Natural killer cell (primary cell): Measurements from ENCODE around the gene TEAD3. TPM values are rescaled to one million over a fixed set of nuclear protein-coding genes. Genes with fewer than 3 reads are reported as not detected.

Experiments
- ATAC-seq, 3 donors: fragments of 150-1000 bp in 2 of 3; fragments of 200-7000 bp in 1 of 3; cut with Tn5 transposase; 1 replicate in 1 of 3; 2 replicates in 2 of 3; pipeline ENCODE4 v1.10.0; 2021; ENCODE audit warnings: mild to moderate bottlenecking in 2 of 3, moderate library complexity in 2 of 3
- DNase-seq, 2 donors: peaks; one replicate each; pipeline versions ENCODE4 v3.0.0 to v3.0.0-alpha.2; 2013 to 2021; ENCODE audit warnings: mixed read lengths in 1 of 2
- H3K27ac ChIP-seq: one replicate; pipeline ENCODE4 v1.5.1; 2013; ENCODE audit warnings: mild to moderate bottlenecking, low read length
- H3K27me3 ChIP-seq: one replicate; pipeline ENCODE4 v1.6.1; 2013; ENCODE audit warnings: low read length; ENCODE audit not compliant: control insufficient read depth, insufficient read depth
- H3K36me3 ChIP-seq: one replicate; pipeline ENCODE4 v1.6.1; 2013; ENCODE audit warnings: low read length; ENCODE audit not compliant: control insufficient read depth, insufficient read depth
- H3K4me1 ChIP-seq: one replicate; pipeline ENCODE4 v1.6.1; 2013; ENCODE audit warnings: low read length; ENCODE audit not compliant: control insufficient read depth, insufficient read depth
- H3K4me3 ChIP-seq: one replicate; pipeline ENCODE4 v1.5.1; 2013; ENCODE audit warnings: low read length
- H3K9me3 ChIP-seq: one replicate; pipeline ENCODE4 v1.6.1; 2013; ENCODE audit warnings: low read length; ENCODE audit not compliant: control insufficient read depth, insufficient read depth
- H3K27ac Mint-ChIP-seq, 2 donors: one replicate each; pipeline ENCODE4 v1.8.0; 2022; ENCODE audit warnings: mild to moderate bottlenecking in 2 of 2, mixed read lengths in 2 of 2, moderate library complexity in 1 of 2
- H3K27me3 Mint-ChIP-seq, 2 donors: one replicate each; pipeline ENCODE4 v1.8.0; 2022; ENCODE audit warnings: low read depth in 2 of 2, mixed read lengths in 2 of 2
- H3K36me3 Mint-ChIP-seq: one replicate; pipeline ENCODE4 v1.8.0; 2022; ENCODE audit warnings: mixed read lengths
- H3K4me1 Mint-ChIP-seq, 2 donors: one replicate each; pipeline ENCODE4 v1.8.0; 2022; ENCODE audit warnings: mixed read lengths in 2 of 2
- H3K4me3 Mint-ChIP-seq: one replicate; pipeline ENCODE4 v1.8.0; 2022; ENCODE audit warnings: mild to moderate bottlenecking, moderate library complexity, mixed read lengths
- H3K9me3 Mint-ChIP-seq, 2 donors: one replicate each; pipeline ENCODE4 v1.8.0; 2022; ENCODE audit warnings: mixed read lengths in 2 of 2
- WGBS: methylation state at CpG from one replicate; pipeline ENCODE4 v1.1.7; 2013; ENCODE audit warnings: missing lambda C conversion rate; ENCODE audit not compliant: insufficient coverage; 5-methylcytosine and 5-hydroxymethylcytosine counted together
- intact Hi-C: fragments of 100-400 bp; cut with micrococcal nuclease; formaldehyde crosslinking; loops from one replicate; pipeline ENCODE4 v1.14.2; 2022
- total RNA-seq, 4 donors: library from RNA; stranded (reverse); fragments of 120-200 nt in 1 of 4; gene quantifications; one replicate each; pipeline versions ENCODE4 v1.2.3 to v1.2.4, GENCODE V29; 2013 to 2022
- TF ChIP-seq, protein P1 (sequence below): fragments of 200-600 bp; IDR thresholded peaks from one replicate; pipeline ENCODE4 v1.8.0; 2022; ENCODE audit warnings: antibody characterized with exemption

TEAD3 gene
- total RNA-seq, 3 donors from 2014 or later (not counting 1 experiment from before 2014, with no cell fraction given) = 0.39 TPM; not detected in 2

DNA sequence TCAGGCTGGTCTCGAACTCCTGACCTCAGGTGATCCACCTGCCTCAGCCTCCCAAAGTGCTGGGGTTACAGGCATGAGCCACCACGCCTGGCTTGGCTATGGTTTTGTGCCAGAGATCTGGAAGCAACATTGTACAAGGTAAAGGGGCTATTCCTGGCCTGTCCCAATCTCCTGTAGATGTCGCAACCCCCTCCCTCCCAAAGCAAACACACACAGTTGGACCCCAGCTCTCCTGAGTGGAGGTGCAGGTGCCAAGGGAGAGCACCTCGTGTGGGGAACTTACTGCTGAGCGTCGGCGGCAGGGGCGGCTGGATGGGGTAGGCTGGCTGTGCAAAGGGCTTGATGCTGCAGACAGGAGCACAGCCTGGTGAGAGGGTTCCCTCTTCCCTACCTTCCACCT is 19.9 kb downstream of the TEAD3 start:
- Histone ChIP-seq H3K4me1 (no peaks in the 10 kb centered on the region), H3K27me3 (no peaks in the 10 kb centered on the region), H3K27ac (no peak overlapping the region), H3K4me3 (no peak overlapping the region), H3K36me3 (peaks cover 17% of the 10 kb centered on the region), H3K9me3 (no peaks in the 10 kb centered on the region)
- TF ChIP-seq, protein P1, sequence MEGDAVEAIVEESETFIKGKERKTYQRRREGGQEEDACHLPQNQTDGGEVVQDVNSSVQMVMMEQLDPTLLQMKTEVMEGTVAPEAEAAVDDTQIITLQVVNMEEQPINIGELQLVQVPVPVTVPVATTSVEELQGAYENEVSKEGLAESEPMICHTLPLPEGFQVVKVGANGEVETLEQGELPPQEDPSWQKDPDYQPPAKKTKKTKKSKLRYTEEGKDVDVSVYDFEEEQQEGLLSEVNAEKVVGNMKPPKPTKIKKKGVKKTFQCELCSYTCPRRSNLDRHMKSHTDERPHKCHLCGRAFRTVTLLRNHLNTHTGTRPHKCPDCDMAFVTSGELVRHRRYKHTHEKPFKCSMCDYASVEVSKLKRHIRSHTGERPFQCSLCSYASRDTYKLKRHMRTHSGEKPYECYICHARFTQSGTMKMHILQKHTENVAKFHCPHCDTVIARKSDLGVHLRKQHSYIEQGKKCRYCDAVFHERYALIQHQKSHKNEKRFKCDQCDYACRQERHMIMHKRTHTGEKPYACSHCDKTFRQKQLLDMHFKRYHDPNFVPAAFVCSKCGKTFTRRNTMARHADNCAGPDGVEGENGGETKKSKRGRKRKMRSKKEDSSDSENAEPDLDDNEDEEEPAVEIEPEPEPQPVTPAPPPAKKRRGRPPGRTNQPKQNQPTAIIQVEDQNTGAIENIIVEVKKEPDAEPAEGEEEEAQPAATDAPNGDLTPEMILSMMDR = no peak
- intact Hi-C loops = no loop called here
- WGBS = 91% methylated on average over 7 of the region's 8 CpGs
- Mint-ChIP-seq H3K27ac (no peak overlapping the region), H3K4me1 (no peaks in the 10 kb centered on the region), H3K27me3 (no peaks in the 10 kb centered on the region), H3K36me3 (no peaks in the 10 kb centered on the region), H3K4me3 (no peak overlapping the region), H3K9me3 (no peaks in the 10 kb centered on the region)
- no peak for DNase-seq
- ATAC-seq = no peak

DNA sequence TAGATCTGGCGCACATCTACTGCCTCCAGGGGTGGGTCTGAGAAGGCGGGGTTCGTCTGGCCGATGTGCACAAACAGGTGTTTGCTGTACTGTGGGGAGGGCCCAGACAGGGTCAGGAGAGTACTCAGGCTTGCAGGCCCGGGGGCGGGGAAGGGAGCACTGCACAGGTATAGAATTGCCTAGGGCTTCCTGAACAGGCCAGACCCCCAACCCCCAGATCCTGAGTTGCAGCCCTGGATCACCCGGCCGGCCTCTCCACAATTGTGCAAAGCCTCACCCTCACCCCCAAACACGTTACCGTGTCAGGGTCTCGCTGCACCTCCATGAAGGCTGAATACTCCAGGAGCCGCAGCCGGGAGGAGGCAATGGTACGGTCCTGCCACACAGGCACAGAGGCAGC is 20.9 kb downstream of the TEAD3 start:
- no peak overlapping the region for H3K4me3 Mint-ChIP-seq
- TF ChIP-seq, protein P1 = no peak
- H3K4me1 ChIP-seq = peaks cover 7% of the 10 kb centered on the region
- no peaks in the 10 kb centered on the region for H3K9me3 Mint-ChIP-seq
- H3K27ac Mint-ChIP-seq = no peak overlapping the region
- no peaks in the 10 kb centered on the region for H3K27me3 ChIP-seq
- intact Hi-C loops = no loop called here
- WGBS = 90% methylated on average over 13 of the region's 14 CpGs
- DNase-seq (no peak), ATAC-seq (peak in 1 of 3 donors; percentile 6)
- H3K36me3 Mint-ChIP-seq = no peaks in the 10 kb centered on the region
- peaks cover under 1% of the 10 kb centered on the region in 2 donors for H3K4me1 Mint-ChIP-seq
- no peaks in the 10 kb centered on the region for H3K9me3 ChIP-seq
- no peaks in the 10 kb centered on the region for H3K27me3 Mint-ChIP-seq
- H3K36me3 ChIP-seq = peaks cover 24% of the 10 kb centered on the region
- no peak overlapping the region for H3K27ac ChIP-seq
- no peak overlapping the region for H3K4me3 ChIP-seq

- H3K36me3 Mint-ChIP-seq = no peaks in the 10 kb centered on the region
- H3K4me3 Mint-ChIP-seq = no peak overlapping the region
- intact Hi-C loops = no loop called here
- H3K27me3 Mint-ChIP-seq = no peaks in the 10 kb centered on the region
- H3K4me1 ChIP-seq = peaks cover 7% of the 10 kb centered on the region
- ATAC-seq (no peak), DNase-seq (peak in 1 of 2 donors; percentile 5)
- peaks cover 29% of the 10 kb centered on the region for H3K36me3 ChIP-seq
- H3K4me1 Mint-ChIP-seq = peaks cover 4 to 5% of the 10 kb centered on the region in 2 donors
- 96% methylated on average over 4 of the region's 4 CpGs for WGBS
- no peak overlapping the region for H3K4me3 ChIP-seq
- no peaks in the 10 kb centered on the region for H3K9me3 Mint-ChIP-seq
- no peak overlapping the region for H3K27ac ChIP-seq
- TF ChIP-seq, protein P1 = no peak
- H3K9me3 ChIP-seq = no peaks in the 10 kb centered on the region
- H3K27me3 ChIP-seq = no peaks in the 10 kb centered on the region
- no peak overlapping the region for H3K27ac Mint-ChIP-seq
Observed at GRCh38 chr6:35475573-35475972, 21.3 kb downstream of the TEAD3 start.

GRCh38 chr6:35474942-35475570 is 21.8 kb downstream of the TEAD3 start:
- Histone ChIP-seq H3K27me3 (no peaks in the 10 kb centered on the region), H3K4me3 (no peak overlapping the region), H3K27ac (no peak overlapping the region), H3K4me1 (peaks cover 10% of the 10 kb centered on the region), H3K36me3 (peaks cover 33% of the 10 kb centered on the region), H3K9me3 (no peaks in the 10 kb centered on the region)
- ATAC-seq (no peak), DNase-seq (peak in 1 of 2 donors; percentile 3)
- 96% methylated on average over 20 of the region's 20 CpGs for WGBS
- Mint-ChIP-seq H3K9me3 (no peaks in the 10 kb centered on the region), H3K4me1 (peaks cover 10% of the 10 kb centered on the region in 2 donors), H3K4me3 (no peak overlapping the region), H3K36me3 (no peaks in the 10 kb centered on the region), H3K27ac (peak overlapping the region in 1 of 2 donors; percentile 20), H3K27me3 (no peaks in the 10 kb centered on the region)
- TF ChIP-seq, protein P1 = no peak
- intact Hi-C loops = no loop called here
